NCI-H2196 (cell line): ENCODE data around the gene DAZAP1.
"Not testable (repeated sequence)": the region's sequence is repeated elsewhere in the genome, so short reads cannot be mapped to it uniquely, and the experiment has no call there.

ENCODE experiments used
- DNase-seq: peaks from one replicate; lab custom pipeline; 2025; ENCODE audit not compliant: unreplicated experiment; lab: John Stamatoyannopoulos, UW

DAZAP1 gene

GRCh38 chr19:1410136-1410786 lies 2.9 kb downstream of the DAZAP1 start:
- peak; percentile 17 for DNase-seq

GRCh38 chr19:1410789-1411188 lies 3.4 kb downstream of the DAZAP1 start:
- no peak for DNase-seq

GRCh38 chr19:1411255-1412191 lies 4.1 kb downstream of the DAZAP1 start:
- peak; percentile 73 for DNase-seq

- DNase-seq: no peak
These were observed 5.0 kb downstream of the DAZAP1 start for GRCh38 chr19:1412323-1412923.

GRCh38 chr19:1412995-1413800 lies 5.8 kb downstream of the DAZAP1 start:
- DNase-seq: no peak

- no peak for DNase-seq
These were observed 8.8 kb downstream of the DAZAP1 start for GRCh38 chr19:1416014-1416841.

GRCh38 chr19:1417145-1417544 lies 9.8 kb downstream of the DAZAP1 start:
- DNase-seq: no peak

- DNase-seq: no peak
These were observed 10.5 kb downstream of the DAZAP1 start for GRCh38 chr19:1417681-1418495.

GRCh38 chr19:1418496-1418775 lies 11.1 kb downstream of the DAZAP1 start:
- no peak for DNase-seq

- DNase-seq: no peak
These were observed 11.8 kb downstream of the DAZAP1 start for GRCh38 chr19:1418951-1419738.

GRCh38 chr19:1420085-1420484 lies 12.7 kb downstream of the DAZAP1 start:
- not testable (repeated sequence) for DNase-seq

- no peak for DNase-seq
These were observed 13.2 kb downstream of the DAZAP1 start for GRCh38 chr19:1420590-1420989.

- DNase-seq: no peak
These were observed 14.0 kb downstream of the DAZAP1 start for GRCh38 chr19:1421218-1421957.

- no peak for DNase-seq
These were observed 14.5 kb downstream of the DAZAP1 start for GRCh38 chr19:1421958-1422305.

- DNase-seq: no peak
These were observed 15.0 kb downstream of the DAZAP1 start for GRCh38 chr19:1422360-1422759.

GRCh38 chr19:1422943-1423342 lies 15.6 kb downstream of the DAZAP1 start:
- DNase-seq: no peak

GRCh38 chr19:1423436-1424191 lies 16.2 kb downstream of the DAZAP1 start:
- DNase-seq: no peak
